NCI-H2196 (cell line): Measurements from ENCODE around the gene SLC43A1.

Experiments
- DNase-seq: peaks from one replicate; lab custom pipeline; 2025; ENCODE audit not compliant: unreplicated experiment; lab: John Stamatoyannopoulos, UW

The SLC43A1 gene

DNA sequence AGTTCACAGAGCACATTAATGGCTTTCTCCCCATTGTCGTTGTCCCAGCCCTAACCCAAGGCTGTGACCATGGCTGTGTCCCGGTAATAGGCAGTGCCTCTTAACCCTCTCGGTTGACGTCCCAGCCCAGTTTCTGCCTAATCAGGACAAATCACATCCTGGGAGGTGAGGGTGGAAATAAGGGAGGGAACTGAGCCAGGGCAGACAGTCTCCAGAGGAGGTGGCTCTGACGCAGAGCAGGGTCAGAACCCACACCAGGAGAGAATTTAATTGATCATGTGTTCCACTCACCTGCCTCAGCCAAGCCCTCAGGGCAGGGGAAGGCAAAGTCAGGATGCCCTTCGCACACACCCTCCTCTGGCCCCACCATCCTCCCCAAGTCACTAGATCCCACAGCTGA is 17.0 kb downstream of the SLC43A1 start:
- DNase-seq, result no peak

DNA sequence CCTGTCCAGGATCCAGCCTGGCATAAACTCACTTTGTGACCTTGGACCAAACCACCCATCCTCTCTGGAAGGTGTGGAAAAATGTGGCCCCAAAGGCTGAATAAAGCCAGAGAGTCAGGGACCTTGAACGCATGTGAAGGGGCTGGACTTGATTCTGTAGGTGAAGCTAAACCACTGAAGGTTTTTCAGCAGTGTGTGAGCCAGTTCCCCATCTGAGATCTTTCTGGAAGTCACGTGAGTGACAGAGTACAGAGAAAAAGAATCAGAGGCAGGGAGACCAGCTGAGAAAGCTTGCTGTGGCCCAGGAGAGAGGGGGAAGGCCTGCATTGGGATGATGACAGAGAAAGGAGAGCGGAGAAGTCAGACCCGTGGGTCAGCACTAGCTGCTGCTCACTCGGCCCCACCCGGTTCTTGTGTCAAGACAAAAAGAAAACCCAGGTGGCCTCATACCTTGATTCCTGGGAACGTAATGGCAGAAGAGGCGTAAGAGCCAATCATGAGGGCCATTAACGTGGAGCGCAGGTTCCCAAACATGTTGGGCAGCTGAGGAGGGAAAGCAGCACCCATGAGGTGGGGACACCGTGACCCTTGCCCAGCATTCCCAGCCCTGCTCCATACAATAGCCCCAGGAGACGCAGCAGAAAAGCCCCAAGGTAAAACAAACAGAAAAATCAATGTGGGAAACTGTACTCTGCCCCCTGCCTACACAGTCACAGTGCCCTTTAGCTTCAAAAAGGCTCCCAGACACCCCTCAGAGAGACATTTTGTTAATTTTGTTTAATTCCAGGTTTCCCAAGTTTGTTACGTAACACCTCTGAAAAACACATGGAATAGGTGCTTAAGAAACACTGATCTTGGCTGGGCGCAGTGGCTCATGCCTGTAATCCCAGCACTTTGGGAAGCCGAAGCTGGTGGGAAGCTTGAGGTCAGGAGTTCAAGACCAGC is 17.9 kb downstream of the SLC43A1 start:
- no peak for DNase-seq

DNA sequence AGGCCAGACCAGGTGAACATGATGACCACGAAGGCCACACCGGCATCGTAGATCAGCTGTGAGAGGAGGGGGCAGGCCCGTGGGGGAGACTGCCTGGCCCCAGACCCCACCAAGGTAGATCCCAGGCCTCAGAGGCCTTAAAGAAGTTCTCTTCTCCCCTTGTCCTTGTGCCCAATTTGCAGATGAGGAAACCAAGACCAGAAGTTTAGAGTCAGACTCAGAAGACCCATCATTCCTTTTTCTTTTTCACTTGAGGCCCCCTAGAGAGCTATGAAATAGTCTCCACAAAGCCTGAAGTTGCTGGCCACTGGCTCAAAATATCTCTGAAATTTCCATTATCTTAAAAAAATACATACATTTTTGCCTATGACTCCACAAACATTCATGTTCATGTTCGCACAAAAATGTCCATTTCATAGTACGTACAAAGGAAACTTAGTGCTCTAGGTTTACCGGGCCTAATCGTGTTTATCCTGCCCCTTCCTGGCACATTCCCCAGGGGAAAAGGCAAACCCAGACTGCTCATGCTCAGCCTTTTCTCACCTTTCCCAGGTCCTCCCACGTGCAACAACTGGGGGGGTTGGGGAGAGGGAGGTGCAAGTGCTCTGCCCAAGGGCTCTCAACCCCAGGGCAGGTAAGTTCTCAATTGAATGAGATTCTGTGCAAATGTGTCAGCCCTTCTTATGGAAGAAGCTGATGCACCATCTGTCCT is 19.2 kb downstream of the SLC43A1 start:
- DNase-seq, result no peak

DNA sequence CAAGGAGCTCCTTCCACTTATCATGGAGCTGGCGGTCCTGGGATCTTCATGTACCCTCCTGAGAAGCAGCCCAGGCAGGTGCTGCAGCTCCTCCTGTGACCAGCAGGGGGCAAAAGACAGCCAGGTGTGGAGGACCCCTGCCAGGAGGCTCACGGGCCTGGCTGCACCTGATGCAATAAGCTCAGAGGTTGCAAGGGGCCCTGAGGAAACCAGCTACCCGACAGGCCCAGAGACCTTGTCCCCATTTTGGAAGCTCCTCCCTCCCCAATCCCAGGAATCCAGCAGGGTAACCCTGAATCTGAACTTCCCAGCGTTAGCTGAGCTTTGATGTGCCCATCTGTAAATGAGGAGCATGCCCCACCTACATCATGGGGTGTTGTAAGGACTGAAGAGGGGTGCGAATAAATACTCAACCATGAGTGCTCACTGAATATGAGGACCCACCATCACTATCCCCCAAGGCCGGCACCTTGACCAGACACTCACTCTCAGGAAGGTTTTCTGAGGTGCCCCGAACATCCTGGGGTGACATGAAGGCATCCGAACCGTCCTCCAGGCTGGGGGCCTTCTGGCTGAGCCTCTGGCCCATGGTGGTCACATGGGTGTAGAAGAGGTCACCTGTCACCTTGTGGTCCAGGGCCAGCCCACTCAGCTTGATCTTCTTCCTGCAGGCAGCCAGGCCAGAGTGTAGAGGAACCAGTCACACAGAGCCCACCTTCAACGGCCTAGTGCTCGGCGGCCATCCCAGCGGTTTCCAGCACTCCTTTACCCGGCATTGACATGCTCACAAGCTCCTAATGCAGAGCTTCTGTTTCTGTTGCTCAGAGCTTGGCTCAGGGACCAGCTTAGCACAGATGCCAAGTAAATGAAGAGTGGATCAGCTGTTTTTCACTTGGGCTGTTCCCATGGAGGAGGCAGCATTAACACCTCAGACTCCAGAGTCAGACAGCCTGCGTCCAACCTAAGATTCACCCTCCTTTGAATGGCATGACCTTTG is 21.7 kb downstream of the SLC43A1 start:
- DNase-seq, result peak; percentile 63

DNA sequence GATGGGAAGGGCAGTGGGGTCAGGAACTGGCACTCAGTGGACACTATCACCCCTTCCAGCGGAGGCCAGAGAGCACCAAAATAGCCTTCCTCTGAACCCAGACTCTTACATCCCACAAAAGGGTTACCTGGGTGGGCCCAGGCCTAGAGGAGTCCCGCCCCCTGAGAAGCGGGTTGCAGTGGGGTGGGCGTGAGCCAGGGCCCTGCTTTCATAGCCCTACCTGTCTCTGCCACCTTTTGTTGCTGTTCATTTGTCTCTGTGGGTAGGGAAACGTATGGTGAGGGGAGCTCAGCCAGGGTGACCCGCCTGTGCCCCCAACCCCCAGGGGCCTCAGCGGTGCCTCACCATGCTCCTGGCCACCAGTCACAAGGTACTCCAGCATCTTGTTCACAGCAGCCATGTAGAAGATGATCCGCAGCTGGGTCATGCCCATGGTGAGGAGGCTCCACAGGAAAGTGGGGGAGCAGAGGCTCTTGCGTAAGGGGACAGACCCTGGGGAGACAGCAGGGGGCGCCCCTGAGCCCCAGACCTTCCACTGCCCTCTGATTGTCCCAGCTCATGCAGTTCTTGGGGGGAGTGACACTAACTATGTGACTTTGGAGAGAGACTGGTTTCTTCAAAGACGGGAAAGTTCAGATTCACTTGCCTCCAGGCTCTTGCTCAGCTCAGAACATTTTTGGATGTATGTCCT is 24.0 kb downstream of the SLC43A1 start:
- peak; percentile 13 for DNase-seq

DNA sequence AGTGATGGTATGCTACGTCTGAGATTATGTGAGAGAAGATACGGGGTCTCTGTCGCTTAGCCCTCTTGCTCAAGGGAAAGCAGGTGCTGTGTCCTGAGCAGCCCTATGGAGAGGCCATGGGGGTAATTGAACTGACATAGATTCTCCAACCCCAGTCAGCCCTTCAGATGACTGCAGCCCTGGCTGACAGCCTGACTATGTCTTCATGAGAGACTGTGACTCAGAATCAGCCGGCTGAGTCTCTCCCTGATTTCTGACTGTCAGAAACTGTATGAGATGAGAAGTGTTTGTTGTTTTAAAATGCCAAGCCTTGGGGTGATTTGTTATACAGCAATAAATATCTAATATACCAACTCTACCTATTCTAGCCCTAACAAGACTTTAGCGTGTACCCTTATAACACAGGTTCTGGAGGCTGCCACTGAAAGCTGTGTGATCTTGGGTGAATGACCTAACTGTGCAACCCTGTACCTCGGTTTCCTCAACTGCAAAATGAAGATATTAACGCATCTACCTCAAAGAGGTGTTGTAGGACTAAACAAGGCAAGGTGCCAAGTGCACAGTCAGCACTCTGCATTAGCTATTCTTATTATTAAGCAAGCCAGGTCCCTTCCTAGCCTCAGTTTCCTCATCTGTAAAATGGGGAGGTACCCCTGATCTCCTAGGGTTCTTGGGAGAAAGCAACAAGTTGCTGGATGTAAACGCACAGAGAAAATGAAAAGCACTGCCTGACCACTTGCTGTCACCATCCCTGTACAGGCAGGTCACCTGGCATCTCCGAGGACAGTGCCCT is 24.9 kb downstream of the SLC43A1 start:
- no peak for DNase-seq

DNA sequence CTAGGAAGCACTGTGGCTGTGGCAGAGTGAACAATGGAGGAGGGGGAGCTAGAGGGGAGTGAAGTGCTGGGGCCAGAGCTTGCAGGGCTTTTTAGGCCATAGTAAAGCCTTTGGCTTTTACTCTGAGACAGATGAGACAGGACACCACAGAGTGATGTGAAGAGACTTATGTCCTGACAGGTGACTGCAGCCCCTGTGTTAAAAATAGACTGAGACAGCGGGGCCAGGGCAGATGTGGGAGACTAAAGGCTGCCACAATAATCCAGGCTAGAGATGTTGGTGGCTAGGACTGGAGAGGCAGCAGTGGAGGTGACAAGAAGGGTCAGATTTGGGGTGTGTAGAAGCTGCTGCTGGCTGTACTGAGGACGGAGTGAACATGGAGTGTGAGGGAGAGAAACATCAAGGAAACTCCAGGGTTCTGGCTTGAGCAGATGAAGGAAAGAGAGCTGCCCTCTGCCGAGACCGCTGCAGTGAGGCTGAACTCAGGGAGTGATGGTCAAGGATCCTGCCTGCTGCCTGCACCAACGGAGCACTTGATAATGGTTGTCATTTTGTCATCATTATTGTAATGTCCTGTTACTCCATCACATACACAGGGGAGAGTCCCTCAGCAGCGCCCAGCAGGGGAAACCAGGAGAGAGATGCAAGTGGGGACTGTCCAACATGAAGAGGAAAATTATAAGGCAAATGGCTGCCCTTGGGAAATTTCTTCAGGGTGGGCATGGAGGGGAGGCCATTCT is 27.4 kb downstream of the SLC43A1 start:
- no peak for DNase-seq

DNA sequence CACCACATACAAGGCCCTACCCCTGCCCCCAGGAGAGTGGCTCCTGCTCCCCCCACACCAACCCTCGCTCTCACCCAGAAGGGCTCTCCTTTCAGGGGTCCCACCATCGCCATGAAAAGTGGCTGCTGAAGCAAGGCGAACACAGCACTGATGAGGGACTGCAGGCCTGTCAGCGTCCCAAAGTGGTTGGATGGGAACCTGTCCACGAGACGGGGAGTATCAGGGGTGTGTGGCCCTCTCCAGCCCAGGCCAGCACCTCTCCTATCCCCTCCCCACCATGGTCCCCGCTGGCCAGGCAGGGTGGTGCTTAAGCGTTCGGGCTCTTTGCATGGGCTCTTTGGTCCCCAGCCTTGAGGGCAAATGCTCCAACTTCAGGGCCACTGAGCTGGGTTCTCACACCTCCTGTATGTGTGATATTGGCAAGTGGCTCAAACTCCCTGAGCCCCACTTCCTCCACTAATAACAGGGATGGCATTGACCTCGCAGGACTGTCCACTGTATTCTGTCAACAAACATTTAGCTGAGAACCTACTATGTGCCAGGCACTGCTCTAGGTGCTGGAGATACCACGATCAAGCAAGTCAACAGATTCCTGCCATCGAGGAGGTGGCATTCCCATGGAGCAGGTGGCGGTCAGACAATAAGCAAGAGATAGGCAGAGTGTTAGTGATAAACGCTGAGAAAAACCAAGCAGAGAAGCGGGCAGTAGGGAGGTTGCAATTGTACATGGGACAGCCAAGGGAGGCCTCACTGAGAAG is 28.3 kb downstream of the SLC43A1 start:
- DNase-seq, result no peak

DNA sequence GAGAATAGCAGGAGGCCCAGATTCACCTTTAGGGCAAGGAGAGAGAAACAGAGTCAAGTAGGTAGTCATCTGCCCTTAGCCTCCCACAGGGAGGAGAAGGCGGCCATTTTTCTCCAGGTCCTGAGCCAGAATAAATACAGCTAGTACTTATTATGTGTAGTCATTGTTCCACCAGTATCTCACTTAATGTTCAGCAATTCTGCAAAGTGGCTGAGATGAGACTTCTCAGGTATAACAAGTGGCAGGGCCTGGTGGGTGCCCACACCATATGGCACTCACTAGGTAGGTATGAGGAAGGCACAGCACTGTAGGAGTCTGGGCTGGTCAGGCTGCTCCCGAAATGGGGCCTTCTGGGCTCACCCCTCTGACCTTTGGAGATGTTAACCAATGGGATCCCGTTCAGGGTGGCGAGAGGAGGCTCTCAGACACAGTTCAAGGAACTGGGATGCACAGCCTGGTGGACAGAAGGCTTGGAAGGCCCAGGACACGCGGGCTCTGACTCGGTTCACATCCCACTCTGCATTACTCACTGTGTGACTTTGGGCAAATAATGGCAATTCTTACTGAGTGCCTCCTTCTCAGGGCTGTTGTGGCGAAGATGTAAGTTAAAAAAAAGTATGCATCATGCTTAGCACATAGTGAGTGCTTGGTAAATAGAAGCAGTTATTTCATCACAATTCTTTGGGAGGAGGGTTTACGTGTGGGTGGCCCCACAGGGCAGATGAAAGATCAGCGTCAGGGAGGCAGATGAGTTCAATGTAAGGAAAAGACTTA is 30.1 kb downstream of the SLC43A1 start:
- no peak for DNase-seq

DNA sequence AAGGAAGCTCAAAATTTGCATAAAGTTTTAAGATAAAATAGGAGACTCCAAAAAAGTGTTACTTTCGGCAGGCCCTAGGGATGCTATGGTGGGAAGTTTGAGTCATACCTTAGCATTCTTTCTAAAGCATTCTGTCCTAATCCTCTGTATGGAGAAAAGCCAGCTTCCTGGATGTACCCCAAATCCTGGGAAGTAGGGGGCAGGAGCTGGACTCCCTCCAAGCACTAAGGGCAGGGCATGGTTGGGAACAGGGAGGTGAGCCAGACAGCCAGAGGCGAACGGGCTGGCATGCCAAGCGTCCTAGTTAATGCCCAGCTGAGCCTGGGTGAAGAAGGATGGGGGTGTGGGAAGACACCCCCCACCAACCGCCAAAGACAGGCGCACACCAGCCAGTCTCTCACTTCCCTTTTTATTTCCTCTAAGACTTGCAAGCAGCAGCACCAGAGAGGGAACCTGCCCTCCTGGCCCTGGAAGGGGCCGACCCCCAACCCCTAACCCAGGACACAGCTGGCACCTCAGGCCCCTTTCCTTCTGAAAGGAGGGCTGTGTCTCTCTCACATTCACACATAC is 31.3 kb downstream of the SLC43A1 start:
- DNase-seq, result no peak

DNA sequence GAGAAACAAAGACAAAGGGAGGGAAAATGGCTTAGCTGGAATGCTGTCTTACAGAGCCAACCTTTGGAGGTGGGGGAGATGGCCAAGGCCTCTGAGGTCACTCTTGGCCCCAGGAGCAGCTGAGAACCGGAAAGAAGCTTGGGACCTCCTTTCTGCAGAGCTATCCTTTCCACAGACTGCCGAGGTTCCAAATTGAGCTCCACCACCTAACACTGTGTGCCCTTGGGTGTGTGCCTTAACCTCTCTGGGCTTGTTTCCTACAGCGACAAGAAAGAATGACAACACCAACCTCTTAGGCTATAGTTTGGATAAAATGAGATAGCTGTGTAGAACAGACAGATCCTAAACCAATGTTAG is 32.0 kb downstream of the SLC43A1 start:
- DNase-seq, result no peak

DNA sequence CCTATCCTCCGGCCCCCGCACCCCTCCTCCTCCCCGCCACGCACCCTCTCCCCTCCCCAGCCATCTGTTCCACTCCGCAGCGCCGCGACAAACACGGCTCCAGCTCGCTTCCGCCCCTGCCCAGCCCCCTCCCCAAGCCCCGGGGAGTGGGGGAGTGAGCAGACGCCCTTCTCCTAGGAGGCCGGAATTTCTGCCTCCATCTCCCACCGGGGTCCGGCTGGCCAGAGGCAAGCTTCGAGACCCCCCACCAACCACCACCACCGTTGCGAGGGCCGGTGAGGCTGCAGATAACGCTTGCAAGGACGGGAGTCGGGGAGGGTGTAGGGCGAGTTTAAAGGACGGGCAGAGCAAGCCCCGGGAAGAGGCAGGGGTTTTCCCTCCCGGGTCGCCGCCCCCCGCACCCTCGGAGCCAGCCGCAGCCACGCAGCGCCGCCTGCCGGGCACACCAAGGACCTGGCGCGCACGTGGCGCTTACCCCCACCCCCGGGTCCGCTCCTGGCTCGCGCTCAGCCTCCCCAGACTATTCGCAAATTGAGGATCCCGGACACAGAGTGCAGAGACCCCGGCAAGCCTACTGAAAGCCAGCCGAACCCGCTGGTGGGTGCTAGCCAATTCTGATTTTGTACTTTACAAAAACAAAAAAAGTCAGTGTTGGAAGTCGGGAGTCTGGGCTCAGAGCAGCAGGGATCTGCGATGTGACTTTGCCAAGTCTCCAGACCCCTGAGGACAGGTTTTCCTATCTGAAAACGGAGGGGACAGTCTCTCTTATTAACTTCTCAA is 32.5 kb downstream of the SLC43A1 start:
- peak; percentile 53 for DNase-seq

DNA sequence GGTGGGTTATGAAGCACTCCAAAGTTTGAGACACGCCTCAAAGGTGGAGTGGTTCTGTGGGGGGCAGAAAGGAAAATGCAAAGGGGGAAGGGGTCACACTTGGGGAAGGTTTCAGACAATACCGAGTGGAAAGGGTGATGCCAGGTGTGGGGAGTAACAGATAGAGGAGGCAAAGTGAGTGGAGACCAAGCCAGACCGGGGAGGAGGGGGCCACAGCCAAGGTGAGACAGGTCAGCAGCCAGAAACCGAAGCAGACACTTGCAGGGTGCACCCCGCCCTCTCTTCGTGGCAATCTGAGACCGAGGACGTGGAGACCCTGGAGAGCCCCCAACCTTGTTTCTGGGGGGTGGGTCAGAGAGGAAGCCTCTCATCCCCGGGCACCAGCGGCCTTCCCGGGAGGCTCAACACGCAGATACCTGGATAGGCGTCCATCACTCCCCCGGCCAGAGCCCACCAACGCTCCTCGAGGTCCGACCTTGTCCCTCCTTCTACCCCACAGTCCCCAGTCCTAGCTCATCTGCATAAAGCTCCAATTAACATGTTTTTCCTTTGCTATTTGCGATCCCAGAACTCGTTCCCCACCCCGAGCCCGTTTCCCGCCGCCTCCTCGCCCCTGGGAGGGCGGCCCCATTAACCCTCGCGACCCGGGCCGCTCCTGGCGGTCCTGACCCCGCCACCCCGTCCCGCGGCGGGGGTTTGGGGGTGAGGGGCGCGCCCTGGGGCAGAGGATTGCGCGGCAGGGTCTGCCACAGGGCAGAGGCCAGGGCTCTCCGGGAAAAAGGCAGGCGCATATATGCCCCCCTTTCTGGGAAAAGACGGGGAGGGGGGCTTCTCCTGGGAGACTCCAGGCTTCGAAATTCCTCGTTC is 33.4 kb downstream of the SLC43A1 start:
- no peak for DNase-seq

DNA sequence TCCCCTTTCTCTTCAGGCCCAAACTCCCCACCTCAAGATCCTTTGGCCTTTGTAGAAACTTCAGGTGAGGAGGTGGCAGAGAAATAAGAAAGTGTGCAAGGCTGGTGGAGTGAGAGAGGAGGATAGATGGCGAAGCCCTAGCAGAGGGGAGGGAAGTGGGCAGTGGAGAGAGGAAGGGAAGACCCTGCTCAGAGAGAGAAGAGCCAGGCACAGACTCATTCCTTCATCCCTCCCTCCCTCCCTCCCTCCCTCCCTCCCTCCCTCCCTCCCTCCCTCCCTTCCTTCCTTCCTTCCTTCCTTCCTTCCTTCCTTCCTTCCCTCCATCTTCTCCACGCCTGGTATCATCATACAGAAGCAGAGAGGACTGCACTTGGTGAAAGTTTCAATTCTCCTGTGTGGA is 34.2 kb downstream of the SLC43A1 start:
- DNase-seq, result no peak

DNA sequence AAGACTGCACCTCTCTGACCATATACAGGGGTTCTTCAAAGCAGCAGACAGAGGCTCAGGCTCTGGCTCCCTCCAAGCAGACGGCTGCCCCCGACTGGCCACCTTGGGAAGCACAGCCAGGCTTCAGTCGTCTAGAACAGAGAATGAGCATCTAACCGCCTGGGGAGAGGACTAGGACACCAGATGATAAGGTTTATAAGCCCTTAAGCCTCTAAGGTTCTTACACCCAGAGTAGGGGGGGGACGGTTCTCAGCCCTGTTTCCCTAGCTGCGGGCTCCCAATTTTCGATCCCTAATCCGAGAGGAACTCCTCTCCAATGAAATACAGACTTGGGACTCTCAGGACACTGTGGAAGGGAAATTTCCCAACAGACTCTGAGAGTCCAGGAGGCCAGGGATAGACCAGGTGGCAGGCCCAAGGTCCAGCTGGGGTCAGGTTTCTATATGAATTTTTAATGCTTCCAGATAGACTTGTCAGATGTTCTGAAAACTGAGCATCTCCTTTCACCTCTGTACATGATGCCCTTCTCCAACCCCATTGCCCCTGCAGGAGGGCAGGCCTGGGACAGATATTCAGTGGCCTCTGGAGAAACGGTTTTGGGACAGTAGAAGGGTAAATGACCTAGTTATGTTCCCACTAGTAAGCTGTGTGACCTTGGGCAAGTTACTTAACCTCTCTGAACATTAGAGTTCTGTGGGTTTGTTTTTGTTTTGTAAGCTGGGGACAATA is 34.9 kb downstream of the SLC43A1 start:
- peak; percentile 58 for DNase-seq
